HepG2 (cell line): ENCODE measurements around the gene CPNE8. TPM values are rescaled to one million over a fixed set of nuclear protein-coding genes. Genes with fewer than 3 reads are reported as not detected.

Experiments used
- ATAC-seq: fragments of 200-7000 bp; cut with Tn5 transposase; 3 replicates; pipeline ENCODE4 v1.9.1; 2020; ENCODE audit warnings: mild to moderate bottlenecking, moderate library complexity
- BruUV-seq: library from RNA; stranded (reverse); fragments of 400-500 nt; replicated peaks from 2 replicates; lab custom pipeline; 2021; lab: Mats Ljungman, UMichigan
- CTCF ChIA-PET: fragments of 300-600 bp; formaldehyde crosslinking; extraction: SDS; loops from one replicate; lab custom pipeline; 2021; ENCODE audit warnings: low total read pairs, inconsistent platforms, low intra/inter-chr PET ratio; lab: Yijun Ruan, JAX
- POLR2A ChIA-PET: fragments of 350-600 bp; sonication (Branson Sonifier 250); formaldehyde crosslinking; loops from one replicate; lab custom pipeline; 2020; ENCODE audit warnings: antibody characterized with exemption, inconsistent platforms; lab: Yijun Ruan, JAX
- DNase-seq: peaks from one replicate; pipeline ENCODE4 v3.0.0-alpha.2; 2015; ENCODE audit warnings: low spot score
- FAIRE-seq: peaks from 3 replicates; lab custom pipeline; 2011; peaks lifted over from hg19 to GRCh38; lab: Jason Lieb, UNC
- H2AFZ ChIP-seq: one replicate; pipeline ENCODE4 v1.6.1; 2011; ENCODE audit warnings: low read length, inconsistent platforms
- H3K27ac ChIP-seq: fragments of 300-600 bp; 3 replicates; pipeline ENCODE4 v1.8.0; 2011; ENCODE audit warnings: mixed run types, mild to moderate bottlenecking, mixed read lengths, low read length, inconsistent platforms; ENCODE audit not compliant: insufficient read depth; ENCODE audit errors: extremely low read length
- H3K27me3 ChIP-seq, 2 experiments: fragments of 200-600 bp in 1 of 2; 2 replicates in 1 of 2; 3 replicates in 1 of 2; pipeline versions ENCODE4 v1.6.0 to v1.8.0; 2011; ENCODE audit warnings: low read length in 2 of 2, mild to moderate bottlenecking in 2 of 2, moderate library complexity in 2 of 2, inconsistent platforms in 1 of 2; ENCODE audit not compliant: insufficient read depth in 2 of 2, control insufficient read depth in 1 of 2
- H3K36me3 ChIP-seq, 2 experiments: fragments of 200-600 bp in 1 of 2; replicated peaks in 1 of 2; 2 replicates in 1 of 2; 3 replicates in 1 of 2; pipeline versions ENCODE4 v1.5.1 to v1.8.0; 2011; ENCODE audit warnings: low read length in 2 of 2, inconsistent platforms in 1 of 2; ENCODE audit not compliant: insufficient read depth in 2 of 2, control insufficient read depth in 1 of 2
- H3K4me1 ChIP-seq: 2 replicates; pipeline ENCODE4 v1.5.1; 2012; ENCODE audit warnings: low read length, inconsistent platforms; ENCODE audit not compliant: insufficient read depth
- H3K4me2 ChIP-seq: 2 replicates; pipeline ENCODE4 v1.6.0; 2011; ENCODE audit warnings: low read depth, low read length, inconsistent platforms
- H3K4me3 ChIP-seq, 3 experiments: fragments of 200-600 bp in 1 of 3; sonication (generic), shearing (Covaris generic) in 1 of 3; replicated peaks in 1 of 3; 2 replicates each; pipeline ENCODE4 v1.5.1; 2011 to 2016; ENCODE audit warnings: low read length in 3 of 3, inconsistent platforms in 2 of 3, low read depth in 2 of 3, mild to moderate bottlenecking in 2 of 3, control low read depth in 1 of 3, mixed read lengths in 1 of 3; ENCODE audit not compliant: insufficient read depth in 1 of 3
- H3K79me2 ChIP-seq: one replicate; pipeline ENCODE4 v1.6.1; 2011; ENCODE audit warnings: low read length, inconsistent platforms; ENCODE audit not compliant: insufficient read depth
- H3K9ac ChIP-seq: 2 replicates; pipeline ENCODE4 v1.6.0; 2011; ENCODE audit warnings: mild to moderate bottlenecking, low read depth, low read length, inconsistent platforms; ENCODE audit not compliant: insufficient read depth
- H3K9me3 ChIP-seq: 2 replicates; pipeline ENCODE4 v1.5.1; 2012; ENCODE audit warnings: mild to moderate bottlenecking, low read length
- H4K20me1 ChIP-seq: 2 replicates; pipeline ENCODE4 v1.6.0; 2011; ENCODE audit warnings: inconsistent platforms, mild to moderate bottlenecking, low read length, moderate library complexity; ENCODE audit not compliant: insufficient read depth
- ISX ChIP-seq: sonication (generic); formaldehyde crosslinking; conservative IDR thresholded peaks from 2 replicates; pipeline ENCODE4 v1.5.0; 2020; ENCODE audit warnings: missing genetic modification reagents
- ZNF616 ChIP-seq: sonication (generic); formaldehyde crosslinking; IDR thresholded peaks from 2 replicates; pipeline ENCODE4 v1.5.0; 2020; ENCODE audit warnings: low read depth, mild to moderate bottlenecking, missing genetic modification reagents
- ZNF660 ChIP-seq: sonication (generic); formaldehyde crosslinking; IDR thresholded peaks from 2 replicates; pipeline ENCODE4 v1.5.1; 2020; ENCODE audit warnings: mild to moderate bottlenecking, low read depth, missing genetic modification reagents, borderline replicate concordance
- ZNF703 ChIP-seq: sonication (generic); formaldehyde crosslinking; IDR thresholded peaks from 2 replicates; pipeline ENCODE4 v1.5.1; 2020; ENCODE audit warnings: missing genetic modification reagents, mild to moderate bottlenecking, moderate library complexity, borderline replicate concordance
- WGBS: methylation state at CpG from one replicate; pipeline ENCODE4 v1.1.6; 2017; ENCODE audit warnings: low lambda C conversion rate; 5-methylcytosine and 5-hydroxymethylcytosine counted together
- in situ Hi-C: cut with HindIII; loops from 2 replicates; pipeline ENCODE4 v1.10.0; 2017; ENCODE audit warnings: low pct_unique_long_range_greater_than_20kb; ENCODE audit not compliant: extremely low pct_ligation_motif_present
- intact Hi-C: fragments of 100-400 bp; cut with micrococcal nuclease; formaldehyde crosslinking; loops from one replicate; pipeline ENCODE4 v1.10.0; 2022; ENCODE audit not compliant: unreplicated experiment
- polyA plus RNA-seq, 8 experiments: library from polyadenylated mRNA; depleted of rRNA in 3 of 8; stranded (reverse) in 7 of 8; unstranded in 1 of 8; fragments of >200 nt; fragmentation: Illumina TruSeq in 4 of 8; extraction: Trizol in 4 of 8; gene quantifications; 2 replicates each; pipeline versions ENCODE4 v1.2.1 to v1.2.3, GENCODE V29; 2011 to 2016; ENCODE audit warnings: low read depth in 4 of 8, missing spikeins in 1 of 8, mixed read lengths in 1 of 8; ENCODE audit not compliant: insufficient read depth in 1 of 8
- total RNA-seq, 5 experiments: library from RNA; depleted of rRNA; stranded (reverse); fragments of >200 nt; fragmentation: Illumina TruSeq; extraction: Trizol; gene quantifications; 2 replicates each; pipeline ENCODE4 v1.2.3, GENCODE V29; 2016; ENCODE audit warnings: low read depth in 1 of 5
- TF ChIP-seq, protein P1 (sequence below): IDR thresholded peaks from 2 replicates; pipeline ENCODE4 v1.6.1; 2016; ENCODE audit warnings: low read depth, borderline replicate concordance
- TF ChIP-seq, protein P2 (sequence below): sonication (generic); formaldehyde crosslinking; IDR thresholded peaks from 2 replicates; pipeline ENCODE4 v1.5.0; 2020; ENCODE audit warnings: mild to moderate bottlenecking, missing genetic modification reagents, borderline replicate concordance
- TF ChIP-seq, protein P3 (sequence below): sonication (generic); formaldehyde crosslinking; IDR thresholded peaks from 2 replicates; pipeline ENCODE4 v1.8.0; 2022; ENCODE audit warnings: mild to moderate bottlenecking, missing genetic modification reagents; ENCODE audit not compliant: insufficient replicate concordance
- TF ChIP-seq, protein P4 (sequence below): sonication (generic); formaldehyde crosslinking; IDR thresholded peaks from 2 replicates; pipeline ENCODE4 v1.4.0; 2020; ENCODE audit warnings: missing genetic modification reagents; ENCODE audit errors: not compliant biosample characterization
- TF ChIP-seq, protein P5 (sequence below): IDR thresholded peaks from 2 replicates; pipeline ENCODE4 v1.6.1; 2012; ENCODE audit warnings: low read length, improper control_type of control experiment

CPNE8 gene
- total and polyA plus RNA-seq, 2 of the 13 experiments (the other 11 are each of a cell fraction or from before 2014, with no cell fraction given): 2.4 to 2.7 TPM

DNA sequence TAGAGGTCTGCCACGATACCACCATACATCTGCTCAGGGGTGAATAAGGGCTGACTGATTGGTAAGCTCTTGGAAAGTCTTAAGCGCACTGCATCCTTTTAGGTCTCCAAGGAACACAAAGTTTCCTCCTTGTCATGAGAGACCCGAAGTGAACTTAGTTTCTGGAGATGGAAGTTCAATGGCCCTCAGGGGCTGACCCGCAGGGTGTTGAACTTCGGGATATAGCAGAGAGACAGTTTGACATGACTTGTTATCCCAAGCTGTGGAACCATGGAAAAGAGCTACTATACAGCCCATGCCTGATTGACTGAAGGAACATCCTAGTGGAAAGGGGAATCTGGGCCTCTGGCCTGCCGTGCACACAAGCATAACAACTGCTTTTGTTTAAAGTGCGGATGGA, 26.9 kb upstream of the CPNE8 start:
- ChIA-PET POLR2A (no interaction called here), CTCF (no interaction called here)
- FAIRE-seq: no peak
- no peak overlapping the region for H3K4me3 ChIP-seq
- no TSS peak for BruUV-seq
- no peaks in the 10 kb centered on the region for H4K20me1 ChIP-seq
- in situ Hi-C loops (no loop called here), intact Hi-C loops (no loop called here)
- DNase-seq: no peak
- no peaks in the 10 kb centered on the region for H3K36me3 ChIP-seq
- WGBS: 87% methylated on average over 4 of the region's 7 CpGs
- peaks cover 11% of the 10 kb centered on the region for H3K4me1 ChIP-seq
- H3K9me3 ChIP-seq: no peaks in the 10 kb centered on the region
- ATAC-seq: no peak
- no peak overlapping the region for H3K27ac ChIP-seq
- no peaks in the 10 kb centered on the region for H3K27me3 ChIP-seq
- no peak overlapping the region for H3K4me2 ChIP-seq
- no peaks in the 10 kb centered on the region for H3K79me2 ChIP-seq
- no peak overlapping the region for H3K9ac ChIP-seq
- no peak overlapping the region for H2AFZ ChIP-seq
- TF ChIP-seq, protein P1, sequence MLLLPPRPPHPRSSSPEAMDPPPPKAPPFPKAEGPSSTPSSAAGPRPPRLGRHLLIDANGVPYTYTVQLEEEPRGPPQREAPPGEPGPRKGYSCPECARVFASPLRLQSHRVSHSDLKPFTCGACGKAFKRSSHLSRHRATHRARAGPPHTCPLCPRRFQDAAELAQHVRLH: no peak
- TF ChIP-seq ISX (CRISPR knock-in tag) (no peak), ZNF703 (no peak), ZNF616 (no peak), ZNF660 (CRISPR knock-in tag) (no peak)
- TF ChIP-seq, protein P2, sequence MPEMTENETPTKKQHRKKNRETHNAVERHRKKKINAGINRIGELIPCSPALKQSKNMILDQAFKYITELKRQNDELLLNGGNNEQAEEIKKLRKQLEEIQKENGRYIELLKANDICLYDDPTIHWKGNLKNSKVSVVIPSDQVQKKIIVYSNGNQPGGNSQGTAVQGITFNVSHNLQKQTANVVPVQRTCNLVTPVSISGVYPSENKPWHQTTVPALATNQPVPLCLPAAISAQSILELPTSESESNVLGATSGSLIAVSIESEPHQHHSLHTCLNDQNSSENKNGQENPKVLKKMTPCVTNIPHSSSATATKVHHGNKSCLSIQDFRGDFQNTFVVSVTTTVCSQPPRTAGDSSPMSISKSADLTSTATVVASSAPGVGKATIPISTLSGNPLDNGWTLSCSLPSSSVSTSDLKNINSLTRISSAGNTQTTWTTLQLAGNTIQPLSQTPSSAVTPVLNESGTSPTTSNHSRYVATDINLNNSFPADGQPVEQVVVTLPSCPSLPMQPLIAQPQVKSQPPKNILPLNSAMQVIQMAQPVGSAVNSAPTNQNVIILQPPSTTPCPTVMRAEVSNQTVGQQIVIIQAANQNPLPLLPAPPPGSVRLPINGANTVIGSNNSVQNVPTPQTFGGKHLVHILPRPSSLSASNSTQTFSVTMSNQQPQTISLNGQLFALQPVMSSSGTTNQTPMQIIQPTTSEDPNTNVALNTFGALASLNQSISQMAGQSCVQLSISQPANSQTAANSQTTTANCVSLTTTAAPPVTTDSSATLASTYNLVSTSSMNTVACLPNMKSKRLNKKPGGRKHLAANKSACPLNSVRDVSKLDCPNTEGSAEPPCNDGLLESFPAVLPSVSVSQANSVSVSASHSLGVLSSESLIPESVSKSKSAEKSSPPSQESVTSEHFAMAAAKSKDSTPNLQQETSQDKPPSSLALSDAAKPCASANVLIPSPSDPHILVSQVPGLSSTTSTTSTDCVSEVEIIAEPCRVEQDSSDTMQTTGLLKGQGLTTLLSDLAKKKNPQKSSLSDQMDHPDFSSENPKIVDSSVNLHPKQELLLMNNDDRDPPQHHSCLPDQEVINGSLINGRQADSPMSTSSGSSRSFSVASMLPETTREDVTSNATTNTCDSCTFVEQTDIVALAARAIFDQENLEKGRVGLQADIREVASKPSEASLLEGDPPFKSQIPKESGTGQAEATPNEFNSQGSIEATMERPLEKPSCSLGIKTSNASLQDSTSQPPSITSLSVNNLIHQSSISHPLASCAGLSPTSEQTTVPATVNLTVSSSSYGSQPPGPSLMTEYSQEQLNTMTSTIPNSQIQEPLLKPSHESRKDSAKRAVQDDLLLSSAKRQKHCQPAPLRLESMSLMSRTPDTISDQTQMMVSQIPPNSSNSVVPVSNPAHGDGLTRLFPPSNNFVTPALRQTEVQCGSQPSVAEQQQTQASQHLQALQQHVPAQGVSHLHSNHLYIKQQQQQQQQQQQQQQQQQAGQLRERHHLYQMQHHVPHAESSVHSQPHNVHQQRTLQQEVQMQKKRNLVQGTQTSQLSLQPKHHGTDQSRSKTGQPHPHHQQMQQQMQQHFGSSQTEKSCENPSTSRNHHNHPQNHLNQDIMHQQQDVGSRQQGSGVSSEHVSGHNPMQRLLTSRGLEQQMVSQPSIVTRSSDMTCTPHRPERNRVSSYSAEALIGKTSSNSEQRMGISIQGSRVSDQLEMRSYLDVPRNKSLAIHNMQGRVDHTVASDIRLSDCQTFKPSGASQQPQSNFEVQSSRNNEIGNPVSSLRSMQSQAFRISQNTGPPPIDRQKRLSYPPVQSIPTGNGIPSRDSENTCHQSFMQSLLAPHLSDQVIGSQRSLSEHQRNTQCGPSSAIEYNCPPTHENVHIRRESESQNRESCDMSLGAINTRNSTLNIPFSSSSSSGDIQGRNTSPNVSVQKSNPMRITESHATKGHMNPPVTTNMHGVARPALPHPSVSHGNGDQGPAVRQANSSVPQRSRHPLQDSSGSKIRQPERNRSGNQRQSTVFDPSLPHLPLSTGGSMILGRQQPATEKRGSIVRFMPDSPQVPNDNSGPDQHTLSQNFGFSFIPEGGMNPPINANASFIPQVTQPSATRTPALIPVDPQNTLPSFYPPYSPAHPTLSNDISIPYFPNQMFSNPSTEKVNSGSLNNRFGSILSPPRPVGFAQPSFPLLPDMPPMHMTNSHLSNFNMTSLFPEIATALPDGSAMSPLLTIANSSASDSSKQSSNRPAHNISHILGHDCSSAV (CRISPR knock-in tag): no peak
- TF ChIP-seq, protein P3, sequence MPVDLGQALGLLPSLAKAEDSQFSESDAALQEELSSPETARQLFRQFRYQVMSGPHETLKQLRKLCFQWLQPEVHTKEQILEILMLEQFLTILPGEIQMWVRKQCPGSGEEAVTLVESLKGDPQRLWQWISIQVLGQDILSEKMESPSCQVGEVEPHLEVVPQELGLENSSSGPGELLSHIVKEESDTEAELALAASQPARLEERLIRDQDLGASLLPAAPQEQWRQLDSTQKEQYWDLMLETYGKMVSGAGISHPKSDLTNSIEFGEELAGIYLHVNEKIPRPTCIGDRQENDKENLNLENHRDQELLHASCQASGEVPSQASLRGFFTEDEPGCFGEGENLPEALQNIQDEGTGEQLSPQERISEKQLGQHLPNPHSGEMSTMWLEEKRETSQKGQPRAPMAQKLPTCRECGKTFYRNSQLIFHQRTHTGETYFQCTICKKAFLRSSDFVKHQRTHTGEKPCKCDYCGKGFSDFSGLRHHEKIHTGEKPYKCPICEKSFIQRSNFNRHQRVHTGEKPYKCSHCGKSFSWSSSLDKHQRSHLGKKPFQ (CRISPR knock-in tag): no peak
- TF ChIP-seq, protein P4, sequence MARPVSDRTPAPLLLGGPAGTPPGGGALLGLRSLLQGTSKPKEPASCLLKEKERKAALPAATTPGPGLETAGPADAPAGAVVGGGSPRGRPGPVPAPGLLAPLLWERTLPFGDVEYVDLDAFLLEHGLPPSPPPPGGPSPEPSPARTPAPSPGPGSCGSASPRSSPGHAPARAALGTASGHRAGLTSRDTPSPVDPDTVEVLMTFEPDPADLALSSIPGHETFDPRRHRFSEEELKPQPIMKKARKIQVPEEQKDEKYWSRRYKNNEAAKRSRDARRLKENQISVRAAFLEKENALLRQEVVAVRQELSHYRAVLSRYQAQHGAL (CRISPR knock-in tag): no peak
- TF ChIP-seq, protein P5, sequence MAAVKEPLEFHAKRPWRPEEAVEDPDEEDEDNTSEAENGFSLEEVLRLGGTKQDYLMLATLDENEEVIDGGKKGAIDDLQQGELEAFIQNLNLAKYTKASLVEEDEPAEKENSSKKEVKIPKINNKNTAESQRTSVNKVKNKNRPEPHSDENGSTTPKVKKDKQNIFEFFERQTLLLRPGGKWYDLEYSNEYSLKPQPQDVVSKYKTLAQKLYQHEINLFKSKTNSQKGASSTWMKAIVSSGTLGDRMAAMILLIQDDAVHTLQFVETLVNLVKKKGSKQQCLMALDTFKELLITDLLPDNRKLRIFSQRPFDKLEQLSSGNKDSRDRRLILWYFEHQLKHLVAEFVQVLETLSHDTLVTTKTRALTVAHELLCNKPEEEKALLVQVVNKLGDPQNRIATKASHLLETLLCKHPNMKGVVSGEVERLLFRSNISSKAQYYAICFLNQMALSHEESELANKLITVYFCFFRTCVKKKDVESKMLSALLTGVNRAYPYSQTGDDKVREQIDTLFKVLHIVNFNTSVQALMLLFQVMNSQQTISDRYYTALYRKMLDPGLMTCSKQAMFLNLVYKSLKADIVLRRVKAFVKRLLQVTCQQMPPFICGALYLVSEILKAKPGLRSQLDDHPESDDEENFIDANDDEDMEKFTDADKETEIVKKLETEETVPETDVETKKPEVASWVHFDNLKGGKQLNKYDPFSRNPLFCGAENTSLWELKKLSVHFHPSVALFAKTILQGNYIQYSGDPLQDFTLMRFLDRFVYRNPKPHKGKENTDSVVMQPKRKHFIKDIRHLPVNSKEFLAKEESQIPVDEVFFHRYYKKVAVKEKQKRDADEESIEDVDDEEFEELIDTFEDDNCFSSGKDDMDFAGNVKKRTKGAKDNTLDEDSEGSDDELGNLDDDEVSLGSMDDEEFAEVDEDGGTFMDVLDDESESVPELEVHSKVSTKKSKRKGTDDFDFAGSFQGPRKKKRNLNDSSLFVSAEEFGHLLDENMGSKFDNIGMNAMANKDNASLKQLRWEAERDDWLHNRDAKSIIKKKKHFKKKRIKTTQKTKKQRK: no peak
